ENCODE measurements around the gene SLC6A11.

GRCh38 chr3:10768708-10769394 is 47.2 kb upstream of the SLC6A11 start:
- TF ChIP-seq CTCF (IDR thresholded peaks at IDR 0.05; ENCODE audit: low read length) (no peak), EZH2 (IDR thresholded peaks at IDR 0.05; ENCODE audit: borderline replicate concordance, low read length) (no peak)
